ENCODE data around the gene KCNB1. TPM values are rescaled to one million over a fixed set of nuclear protein-coding genes. Genes with fewer than 3 reads are reported as not detected.
A peak's percentile ranks its signal among the peaks of the same experiment; 100 is the strongest.

Gene KCNB1
- total RNA-seq, 1 donor = not detected

DNA sequence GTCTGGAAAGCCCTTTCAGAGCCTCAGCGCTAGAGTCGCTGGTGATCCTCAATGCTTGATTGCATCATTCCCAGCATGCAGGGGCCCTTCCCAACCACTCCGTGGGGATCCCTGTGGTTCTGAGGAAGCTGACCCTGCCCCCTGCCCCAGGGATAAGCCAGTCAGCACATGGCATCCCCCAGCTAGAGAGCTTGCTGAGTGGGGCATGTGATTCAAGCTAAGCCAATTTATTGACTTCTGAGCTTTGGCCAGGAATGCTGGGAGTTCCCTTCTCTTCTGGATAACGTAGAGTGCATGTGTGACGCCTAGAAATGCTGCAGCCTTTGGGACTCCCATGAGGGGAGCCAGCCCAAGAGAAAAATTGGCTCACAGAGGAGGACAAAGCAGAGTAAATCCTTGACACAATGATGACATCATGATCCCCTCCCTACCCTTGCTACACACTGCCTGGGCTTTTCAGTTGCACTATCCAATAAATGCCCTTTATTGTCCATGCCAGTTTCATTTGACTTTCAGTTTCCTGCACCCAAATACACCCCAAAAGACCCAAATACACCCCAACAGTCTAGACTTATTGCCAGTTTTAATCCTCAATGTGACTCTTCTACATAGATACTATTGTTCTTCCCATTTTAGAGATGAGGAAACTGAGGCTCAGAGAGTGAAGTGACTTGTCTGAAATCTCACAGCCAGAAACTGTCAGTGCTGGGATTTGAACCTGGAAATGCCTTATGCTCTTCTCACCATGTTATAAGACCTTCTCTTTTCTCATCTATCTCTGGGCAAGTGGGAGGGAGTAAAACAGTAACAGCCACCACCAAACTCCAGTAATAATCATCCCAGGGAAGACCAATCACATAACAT, 34.3 kb downstream of the KCNB1 start:
- DNase-seq (ENCODE audit: low read depth) = peak; percentile 26
- no peak overlapping the region for H3K4me3 ChIP-seq (ENCODE audit: low read depth, low read length)
- no peak for TF ChIP-seq CTCF (IDR thresholded peaks at IDR 0.05; ENCODE audit: insufficient read depth, low read depth, low read length)

DNA sequence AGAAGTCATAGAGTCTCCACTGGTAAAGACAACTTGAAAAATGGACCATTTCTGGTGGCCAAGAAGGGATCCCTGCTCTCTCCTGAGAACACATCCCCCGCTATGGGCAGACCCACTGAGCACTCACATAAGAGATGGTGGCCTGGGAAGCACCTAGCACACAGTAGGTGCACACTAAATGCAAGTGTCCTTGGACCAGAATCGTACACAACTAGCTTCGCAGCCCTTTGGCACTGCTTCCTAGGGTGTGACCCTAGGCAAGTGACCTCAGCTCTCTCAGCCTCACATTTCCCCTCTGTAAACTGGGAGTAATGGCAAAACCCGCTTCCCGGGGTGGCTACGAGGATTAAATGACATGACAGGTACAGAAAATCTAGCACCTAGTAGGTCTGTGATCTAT, 35.1 kb downstream of the KCNB1 start:
- no peak for TF ChIP-seq CTCF (IDR thresholded peaks at IDR 0.05; ENCODE audit: insufficient read depth, low read depth, low read length)
- DNase-seq (ENCODE audit: low read depth) = no peak
- H3K4me3 ChIP-seq (ENCODE audit: low read depth, low read length) = no peak overlapping the region

- DNase-seq (ENCODE audit: low read depth) = peak; percentile 12
- no peak for TF ChIP-seq CTCF (IDR thresholded peaks at IDR 0.05; ENCODE audit: insufficient read depth, low read depth, low read length)
- H3K4me3 ChIP-seq (ENCODE audit: low read depth, low read length) = no peak overlapping the region
Measured at GRCh38 chr20:49446808-49447207, 35.7 kb downstream of the KCNB1 start.

DNA sequence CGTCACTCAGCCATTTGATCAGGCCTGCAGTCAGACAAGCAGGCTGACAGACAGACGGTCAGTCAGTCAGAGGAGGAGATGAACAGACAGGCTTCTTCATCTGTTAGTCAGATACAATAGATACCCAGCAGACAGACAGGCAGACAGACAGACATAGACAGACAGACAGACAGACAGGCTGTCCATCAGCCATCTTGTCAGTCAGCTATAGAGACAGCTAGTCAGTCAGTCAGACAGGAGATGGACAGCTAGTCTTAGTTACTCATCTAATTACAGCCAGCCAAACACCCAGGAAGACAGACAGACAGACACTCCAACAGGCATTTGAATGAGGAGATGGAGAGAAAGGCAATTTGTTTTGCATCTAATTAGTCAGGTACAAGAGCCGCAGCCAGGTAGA, 36.4 kb downstream of the KCNB1 start:
- no peak for TF ChIP-seq CTCF (IDR thresholded peaks at IDR 0.05; ENCODE audit: insufficient read depth, low read depth, low read length)
- no peak overlapping the region for H3K4me3 ChIP-seq (ENCODE audit: low read depth, low read length)
- DNase-seq (ENCODE audit: low read depth) = no peak

DNA sequence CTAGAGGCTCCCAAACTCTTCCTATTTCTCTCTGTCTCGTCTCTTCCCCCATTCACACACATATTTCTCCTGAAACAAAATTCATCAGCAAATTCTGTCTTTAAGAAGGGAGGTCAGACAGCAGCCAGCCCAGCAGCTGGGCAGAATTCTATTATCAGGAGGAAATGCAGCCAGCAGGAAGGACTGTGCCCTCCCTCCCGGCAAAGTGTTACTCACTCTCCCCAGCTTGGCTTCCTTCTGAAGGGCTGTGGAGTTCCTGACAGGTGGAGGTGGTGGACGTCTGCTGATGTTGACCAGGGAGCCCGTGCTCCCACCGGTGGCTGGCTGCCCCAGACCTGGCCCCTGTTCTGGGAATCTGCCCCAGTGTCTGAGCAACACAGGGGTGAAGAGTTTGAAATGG, 37.3 kb downstream of the KCNB1 start:
- no peak overlapping the region for H3K4me3 ChIP-seq (ENCODE audit: low read depth, low read length)
- TF ChIP-seq CTCF (IDR thresholded peaks at IDR 0.05; ENCODE audit: insufficient read depth, low read depth, low read length) = no peak
- no peak for DNase-seq (ENCODE audit: low read depth)

DNA sequence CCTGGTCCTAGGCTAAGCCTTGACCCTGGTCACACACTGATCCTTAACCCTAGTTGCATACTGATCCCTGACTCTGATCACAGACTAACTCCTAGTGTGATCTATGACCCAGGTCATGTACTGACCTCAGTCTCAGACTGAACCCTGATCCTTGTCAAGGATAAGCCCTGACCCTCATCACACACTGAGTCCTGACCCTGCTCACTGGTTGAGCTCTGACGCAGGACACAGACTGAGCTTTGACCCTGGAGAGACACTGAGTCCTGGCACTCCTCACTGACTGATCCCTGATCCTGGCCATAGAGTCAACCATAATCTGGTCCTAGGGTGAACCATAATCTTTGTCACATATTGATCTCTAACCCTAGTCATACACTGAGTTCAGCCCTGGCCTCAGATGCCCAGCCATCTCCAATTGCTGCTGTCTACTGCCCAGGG, 37.9 kb downstream of the KCNB1 start:
- no peak overlapping the region for H3K4me3 ChIP-seq (ENCODE audit: low read depth, low read length)
- TF ChIP-seq CTCF (IDR thresholded peaks at IDR 0.05; ENCODE audit: insufficient read depth, low read depth, low read length) = no peak

More for the DNA sequence above, 37.9 kb downstream of the KCNB1 start:
- no peak for DNase-seq (ENCODE audit: low read depth)

Data from fibroblast of villous mesenchyme (primary cell).